ENCODE measurements around the gene MCRIP2.

Gene MCRIP2

DNA sequence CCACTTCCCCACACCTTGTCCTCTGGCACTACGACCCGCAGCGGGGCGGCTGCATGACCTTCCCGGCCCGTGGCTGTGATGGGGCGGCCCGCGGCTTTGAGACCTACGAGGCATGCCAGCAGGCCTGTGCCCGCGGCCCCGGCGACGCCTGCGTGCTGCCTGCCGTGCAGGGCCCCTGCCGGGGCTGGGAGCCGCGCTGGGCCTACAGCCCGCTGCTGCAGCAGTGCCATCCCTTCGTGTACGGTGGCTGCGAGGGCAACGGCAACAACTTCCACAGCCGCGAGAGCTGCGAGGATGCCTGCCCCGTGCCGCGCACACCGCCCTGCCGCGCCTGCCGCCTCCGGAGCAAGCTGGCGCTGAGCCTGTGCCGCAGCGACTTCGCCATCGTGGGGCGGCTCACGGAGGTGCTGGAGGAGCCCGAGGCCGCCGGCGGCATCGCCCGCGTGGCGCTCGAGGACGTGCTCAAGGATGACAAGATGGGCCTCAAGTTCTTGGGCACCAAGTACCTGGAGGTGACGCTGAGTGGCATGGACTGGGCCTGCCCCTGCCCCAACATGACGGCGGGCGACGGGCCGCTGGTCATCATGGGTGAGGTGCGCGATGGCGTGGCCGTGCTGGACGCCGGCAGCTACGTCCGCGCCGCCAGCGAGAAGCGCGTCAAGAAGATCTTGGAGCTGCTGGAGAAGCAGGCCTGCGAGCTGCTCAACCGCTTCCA lies 8.1 kb upstream of the MCRIP2 start:
- no peak for DNase-seq

DNA sequence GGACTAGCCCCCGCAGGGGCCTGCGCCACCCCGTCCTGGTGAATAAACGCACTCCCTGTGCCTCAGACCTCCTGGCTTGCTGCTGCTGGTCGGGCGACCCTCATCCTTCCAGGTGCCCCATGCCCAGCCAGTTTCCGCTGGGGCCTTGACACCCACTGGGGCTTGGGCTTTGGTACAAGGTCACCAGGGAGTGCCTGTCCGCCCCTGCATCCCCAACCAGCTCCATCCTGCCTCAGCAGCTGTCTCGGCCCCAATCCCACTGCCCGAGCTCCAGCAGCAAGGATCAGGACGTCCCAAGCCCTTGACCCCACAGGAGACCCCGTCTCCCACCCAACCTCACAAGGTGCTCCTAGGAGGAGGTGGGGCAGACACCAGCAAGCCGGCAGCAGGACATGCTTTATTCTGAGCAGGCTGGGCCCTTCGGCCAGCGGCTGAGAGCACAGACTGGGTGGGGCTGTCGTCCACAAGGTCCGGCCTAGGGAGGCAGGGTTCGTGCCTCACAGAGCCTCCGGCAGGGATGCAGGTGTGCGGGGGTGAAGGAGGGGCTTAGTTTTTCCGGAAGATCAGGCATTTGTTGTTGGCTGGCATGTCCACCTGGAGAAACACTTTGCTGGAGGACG lies 7.5 kb upstream of the MCRIP2 start:
- DNase-seq: no peak

DNA sequence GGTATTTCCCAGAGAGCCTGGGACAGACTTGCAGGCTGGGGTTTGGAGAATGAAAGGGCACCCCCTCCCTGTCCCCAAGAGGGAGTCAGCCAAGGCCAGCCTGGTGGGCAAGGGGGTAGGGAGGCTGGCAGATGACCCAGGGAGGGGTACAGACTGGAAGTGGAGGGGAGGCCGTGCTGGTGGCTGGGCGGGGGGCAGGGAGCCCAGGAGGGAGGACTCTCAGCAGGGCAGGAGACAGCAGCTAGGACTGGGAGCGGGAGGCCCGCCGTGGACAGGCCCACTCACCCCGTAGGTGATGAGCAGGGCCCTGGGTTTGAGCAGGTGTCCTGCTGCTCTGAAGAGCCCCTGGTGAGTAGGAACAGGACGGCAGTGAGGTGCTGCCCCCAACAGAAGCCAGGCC lies 6.6 kb upstream of the MCRIP2 start:
- no peak for DNase-seq

DNA sequence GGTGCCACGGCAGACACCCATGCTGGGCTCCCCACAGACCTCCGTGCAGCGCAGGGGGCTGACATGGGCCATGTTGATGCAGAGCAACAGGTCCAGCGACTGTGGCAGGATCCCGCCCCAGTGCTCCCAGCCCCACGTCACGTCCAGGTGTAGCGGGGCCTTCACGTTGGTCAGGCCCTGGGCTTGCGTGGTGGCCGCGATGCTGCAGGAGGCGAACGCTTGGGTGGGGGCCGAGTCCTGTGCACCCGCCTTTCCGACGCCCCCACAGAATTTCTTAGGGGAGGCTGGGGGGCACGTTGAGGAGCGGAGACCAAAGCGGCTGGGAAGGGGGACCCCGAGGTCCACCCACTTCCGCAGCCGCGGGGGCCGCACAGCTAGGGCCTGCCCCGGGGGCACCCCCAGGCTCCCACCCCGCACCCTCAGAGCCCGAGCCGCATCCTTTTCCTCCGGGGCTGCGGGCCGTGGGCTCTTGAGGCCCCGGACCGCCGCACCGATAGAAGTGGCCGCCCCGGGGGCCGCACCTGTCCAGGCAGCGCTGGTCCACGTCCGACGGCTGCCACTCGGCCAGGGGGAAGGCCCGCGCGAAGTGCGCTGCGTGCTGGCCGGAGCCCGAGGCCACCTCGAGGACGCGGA lies 5.9 kb upstream of the MCRIP2 start:
- no peak for DNase-seq

DNA sequence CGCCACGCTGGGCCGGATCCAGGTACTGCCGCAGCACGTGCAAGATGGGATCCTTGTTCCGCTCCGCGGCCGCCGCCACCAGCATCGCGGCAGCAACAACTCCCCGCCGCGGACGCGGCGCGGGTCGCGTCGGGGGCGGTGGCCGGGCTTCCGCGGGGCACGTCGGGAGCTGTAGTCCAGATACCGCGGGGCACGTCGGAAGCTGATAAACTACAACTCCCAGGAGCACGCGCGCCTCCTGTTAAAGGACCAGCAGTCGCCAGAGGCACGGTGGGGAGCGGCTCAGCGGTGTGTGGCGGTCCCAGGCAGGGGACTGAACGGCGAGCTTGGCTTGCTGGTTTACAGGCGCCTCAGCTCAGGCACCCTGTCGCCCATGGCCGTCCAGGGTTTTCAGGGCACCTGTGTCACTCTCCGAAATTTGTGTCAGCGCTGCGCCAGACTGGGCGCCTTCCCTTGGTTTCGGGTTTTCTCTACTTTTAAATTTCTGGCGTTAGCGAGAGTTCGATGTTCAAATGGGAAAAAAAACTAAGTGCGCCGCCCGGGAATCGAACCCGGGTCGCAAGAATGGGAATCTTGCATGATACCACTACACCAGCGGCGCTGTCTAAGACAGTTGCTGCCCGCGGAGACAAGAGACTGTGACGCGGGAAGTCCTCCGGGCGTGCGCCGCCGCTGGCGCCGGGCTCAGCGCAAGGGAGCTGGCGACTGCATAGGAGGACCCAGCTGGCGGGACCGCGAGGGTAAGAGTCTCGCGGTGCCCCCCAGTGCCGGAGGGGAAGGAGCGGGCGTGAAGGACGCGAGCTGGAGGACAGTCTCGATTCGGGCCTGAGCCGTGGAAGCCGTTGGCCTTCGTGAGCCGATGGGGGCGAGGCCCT lies 5.2 kb upstream of the MCRIP2 start, which contains the start of gene METTL26:
TSS of gene METTL26 (minus strand) at position 100 of the 875 bp plus-strand sequence. CDS start at position 85, 15 bp downstream.
- peak; percentile 93 for DNase-seq

DNA sequence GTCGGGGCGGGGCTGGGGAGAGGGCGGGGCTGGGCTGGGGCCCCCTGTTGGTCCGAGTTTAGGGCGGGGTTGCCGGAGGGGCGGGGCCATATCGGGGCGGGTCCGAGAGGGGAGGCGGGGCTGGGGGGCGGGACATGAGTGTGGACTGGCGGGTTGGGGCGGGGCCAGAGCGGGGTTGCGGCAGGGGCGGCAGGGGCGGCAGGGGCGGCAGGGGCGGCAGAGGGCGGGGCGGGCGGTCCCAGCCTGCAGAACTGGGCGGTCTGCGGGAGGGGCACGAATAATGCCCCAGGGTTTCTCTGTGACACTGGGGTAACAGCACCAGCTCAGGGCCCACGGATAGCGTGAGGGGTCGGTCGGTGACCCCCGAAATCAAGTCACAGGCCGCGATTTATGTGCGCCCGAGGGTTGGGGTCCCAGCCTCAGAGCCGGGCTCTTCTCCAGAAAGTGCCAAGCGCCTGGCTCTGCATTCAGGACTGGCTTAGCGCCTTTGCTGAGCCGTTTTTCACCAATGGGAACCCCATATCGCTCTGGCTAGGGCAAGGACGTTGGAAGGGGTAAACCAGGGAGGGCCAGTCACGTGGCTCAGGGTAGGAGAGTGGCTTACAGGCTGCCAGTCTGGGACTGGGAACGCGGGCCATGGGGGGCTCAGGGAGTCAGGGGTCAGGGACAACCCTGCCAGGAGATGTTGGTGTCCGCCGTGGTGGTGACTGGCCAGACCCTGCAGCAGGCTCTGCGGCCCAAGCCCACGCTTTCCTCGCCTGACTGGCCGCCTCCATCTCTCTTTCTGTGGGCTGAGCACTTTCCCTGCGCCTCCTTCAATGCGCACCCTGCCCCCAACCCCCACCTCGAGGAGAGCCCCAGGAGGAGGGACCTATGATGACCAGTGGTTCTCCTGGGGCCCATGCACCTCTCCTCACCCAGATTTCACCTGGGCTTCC lies 4.3 kb upstream of the MCRIP2 start:
- peak; percentile 88 for DNase-seq

DNA sequence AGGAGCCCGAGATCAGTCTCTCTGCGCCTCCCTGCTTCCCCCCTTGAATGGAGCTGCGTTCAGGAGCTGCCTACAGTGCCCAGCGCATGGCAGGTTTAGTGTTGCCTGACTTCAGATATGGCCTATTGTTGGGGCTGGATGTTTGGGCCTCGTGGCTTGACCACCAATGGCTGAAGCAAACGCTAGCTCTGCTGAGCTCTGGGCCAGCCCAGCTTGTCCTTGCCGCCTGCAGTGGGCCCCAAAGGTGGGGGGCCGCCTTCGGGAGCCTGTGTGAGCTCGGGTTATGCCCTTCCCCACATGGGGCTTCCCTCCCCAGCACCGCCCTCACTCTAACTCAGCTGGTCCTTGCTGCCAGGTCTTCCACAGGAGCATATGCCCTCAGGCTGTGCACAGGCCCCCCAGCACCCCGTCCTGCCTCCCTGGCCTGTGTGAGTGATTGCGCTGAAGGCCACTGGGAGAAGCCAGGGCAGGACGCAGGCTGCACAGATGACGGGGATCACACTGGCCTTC lies 3.5 kb upstream of the MCRIP2 start:
- no peak for DNase-seq

DNA sequence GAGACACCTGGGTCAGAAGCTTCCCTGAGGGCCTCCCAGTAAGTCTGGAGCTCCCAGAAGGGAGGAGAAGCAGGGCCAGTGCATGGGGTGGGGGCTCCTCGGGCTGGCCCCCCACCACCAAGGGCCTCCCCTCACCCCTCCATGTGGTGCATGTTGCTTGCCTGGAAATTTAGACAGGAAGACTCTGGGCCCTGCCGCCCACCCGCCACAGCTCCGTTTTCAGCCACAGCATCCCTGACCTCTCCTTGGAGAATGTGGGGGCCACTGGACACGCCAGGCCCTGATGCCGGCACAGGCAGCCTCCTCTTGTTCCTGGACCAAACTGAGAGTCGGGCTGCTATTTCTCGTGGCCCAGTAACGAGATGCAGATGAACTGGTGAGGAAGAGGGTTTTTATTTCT lies 2.8 kb upstream of the MCRIP2 start:
- DNase-seq: no peak

DNA sequence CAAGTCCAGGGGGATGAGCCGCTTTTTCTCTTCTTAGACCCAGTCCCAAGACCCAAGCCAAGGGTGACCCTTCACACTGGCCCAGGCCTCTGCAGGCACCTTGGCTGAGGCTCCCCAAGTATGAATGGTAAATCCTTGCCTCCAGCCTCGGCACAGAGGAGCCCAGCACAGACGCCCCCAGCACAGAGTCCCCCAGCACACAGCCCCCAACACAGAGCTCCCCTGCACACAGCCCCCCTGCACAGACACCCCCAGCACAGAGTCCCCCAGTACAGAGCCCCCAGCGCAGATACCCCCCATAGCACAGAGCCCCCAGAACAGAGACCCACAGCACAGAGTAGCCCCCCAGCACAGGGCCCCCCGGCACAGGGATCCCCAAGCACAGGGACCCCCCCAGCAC lies 1.0 kb upstream of the MCRIP2 start:
- no peak for DNase-seq

DNA sequence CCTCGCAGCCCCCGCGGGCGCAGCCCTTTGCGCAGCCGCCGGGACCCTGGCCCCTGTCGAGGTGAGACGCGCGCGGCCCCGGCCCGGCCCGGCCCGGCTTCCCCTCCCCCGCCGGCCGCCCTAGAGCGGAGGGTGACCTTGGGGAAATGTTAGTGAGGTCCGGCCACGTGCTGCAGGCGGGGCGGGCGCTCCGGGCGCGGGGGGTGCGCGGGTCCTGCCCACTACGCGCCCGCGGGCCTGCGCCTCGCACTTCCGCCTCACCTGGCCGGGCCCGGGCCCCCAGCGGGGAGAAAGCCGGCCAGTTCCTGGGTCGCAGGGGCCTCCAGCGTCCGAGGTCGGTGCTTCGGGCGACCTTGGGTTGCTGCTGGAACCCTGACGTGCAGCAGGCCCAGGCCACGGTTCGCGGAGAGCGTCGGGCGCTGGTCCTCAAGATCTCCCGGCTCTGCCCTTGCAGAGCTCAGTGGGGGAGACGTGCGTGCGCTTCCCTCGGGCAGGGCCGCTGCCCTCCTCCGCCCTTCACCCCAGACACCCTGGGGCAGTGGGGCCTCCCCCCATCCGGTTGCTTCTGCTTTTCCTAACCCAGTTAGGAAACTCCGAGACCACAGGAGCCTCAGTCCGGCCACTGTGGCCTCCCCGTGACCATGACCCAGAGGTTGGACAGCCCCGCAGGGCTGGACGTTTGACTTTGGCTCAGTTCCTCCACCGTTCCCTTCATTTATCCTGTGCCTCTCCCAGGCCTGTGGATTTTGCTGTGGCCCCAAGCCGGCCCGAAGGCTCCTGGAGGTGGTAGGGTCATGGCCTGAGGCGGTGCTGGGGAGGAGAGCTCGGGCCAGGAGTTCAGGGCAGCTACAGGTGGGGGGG lies 791 bp downstream of the MCRIP2 start:
- DNase-seq: no peak

DNA sequence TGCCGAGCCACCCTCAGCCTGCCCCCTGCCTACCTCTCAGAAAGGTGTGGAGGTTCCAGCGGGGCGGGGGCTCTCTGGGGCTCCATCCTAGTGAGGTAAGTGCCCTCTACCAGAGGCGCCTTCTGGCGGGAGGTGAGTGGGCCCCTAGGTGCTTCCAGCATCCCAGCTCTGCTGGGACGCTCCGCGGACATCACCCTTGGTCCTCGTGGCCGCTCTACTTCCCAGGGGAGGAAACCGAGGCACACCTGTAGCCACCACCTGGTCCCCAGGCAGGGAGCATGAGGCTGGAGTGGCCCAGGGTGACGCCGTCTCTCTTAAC lies 1.4 kb downstream of the MCRIP2 start:
- DNase-seq: no peak

DNA sequence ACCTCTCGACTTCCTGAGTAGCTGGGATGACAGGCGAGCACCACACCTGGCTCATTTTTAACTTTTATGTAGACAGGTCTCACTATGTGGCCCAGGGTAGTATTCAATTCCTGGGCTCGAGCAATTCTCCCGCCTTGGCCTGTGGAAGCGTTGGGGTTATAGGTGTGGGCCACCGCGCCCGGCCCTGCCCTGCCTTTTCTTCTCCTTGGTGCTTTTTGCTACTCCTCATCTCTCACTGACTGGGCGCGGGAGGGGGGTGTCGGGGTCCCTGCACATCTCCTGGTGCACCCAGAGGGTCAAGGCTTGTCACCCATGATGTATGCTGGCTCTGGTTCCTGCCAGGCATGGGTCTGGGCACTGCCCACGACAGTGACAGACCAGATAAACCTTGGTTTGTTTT lies 2.9 kb downstream of the MCRIP2 start:
- no peak for DNase-seq

DNA sequence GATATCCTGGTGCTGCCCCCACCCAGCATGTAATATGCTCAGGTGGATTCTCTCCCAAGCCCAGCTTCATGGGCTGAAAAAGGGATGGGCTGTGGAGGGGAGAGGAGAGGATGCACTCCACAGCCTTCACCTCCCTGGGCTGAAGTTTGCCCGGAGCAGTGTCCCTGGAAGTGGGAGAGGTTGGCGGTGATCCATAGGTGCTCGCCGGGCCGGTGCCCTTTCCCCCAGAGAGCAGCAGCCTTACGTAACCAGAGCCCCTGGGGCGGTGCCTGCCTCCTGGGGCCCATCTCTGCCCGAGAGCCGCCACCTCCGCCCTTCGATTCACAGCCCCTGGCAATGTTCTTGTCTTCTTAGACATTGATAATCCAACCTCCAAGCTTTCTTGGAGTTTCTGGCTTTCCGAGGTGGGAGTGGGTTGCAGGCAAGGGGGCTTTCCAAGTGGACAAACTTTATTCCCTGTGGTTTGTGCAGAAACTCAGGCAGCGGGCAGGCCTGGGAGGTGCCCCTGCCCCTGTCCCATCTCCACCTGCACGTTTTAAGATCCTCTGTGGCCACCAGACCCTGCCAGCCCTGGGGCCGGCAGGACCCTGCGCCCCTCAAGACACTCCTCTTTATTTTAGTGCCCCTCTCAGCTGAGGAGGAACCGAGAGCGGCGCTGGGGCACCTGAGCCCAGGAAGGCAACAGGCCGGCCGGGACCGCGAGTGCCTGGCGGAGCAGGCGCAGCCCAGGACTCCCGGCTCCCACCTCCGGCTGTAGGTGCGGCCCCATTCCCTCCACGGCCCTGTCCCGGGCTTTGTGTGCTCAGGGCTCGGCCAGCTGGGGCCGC lies 4.4 kb downstream of the MCRIP2 start:
- no peak for DNase-seq

DNA sequence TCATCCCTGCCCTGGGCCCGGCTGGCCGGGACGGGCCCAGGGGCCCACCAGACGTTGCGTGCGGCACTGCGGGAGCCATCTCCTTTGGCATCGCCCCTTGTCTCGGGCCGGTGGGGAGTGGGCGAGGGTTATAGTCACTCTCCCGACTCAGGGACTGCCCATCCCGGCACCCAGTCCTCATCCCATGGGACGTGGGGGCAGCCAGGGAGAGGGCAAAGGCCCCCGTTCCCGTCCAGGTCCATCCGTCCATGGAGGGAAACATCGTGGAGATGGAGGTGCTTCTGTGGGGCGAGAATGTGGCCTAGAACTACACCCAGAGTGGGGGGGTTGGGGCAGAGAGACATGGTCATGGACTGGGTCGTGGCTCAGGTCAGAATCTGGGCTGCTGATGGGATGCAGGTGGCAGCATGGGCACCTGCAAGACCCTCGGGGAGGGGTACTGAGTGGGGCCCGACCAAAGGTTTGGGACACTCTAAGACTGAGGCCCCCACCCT lies 5.1 kb downstream of the MCRIP2 start:
- DNase-seq: no peak

DNA sequence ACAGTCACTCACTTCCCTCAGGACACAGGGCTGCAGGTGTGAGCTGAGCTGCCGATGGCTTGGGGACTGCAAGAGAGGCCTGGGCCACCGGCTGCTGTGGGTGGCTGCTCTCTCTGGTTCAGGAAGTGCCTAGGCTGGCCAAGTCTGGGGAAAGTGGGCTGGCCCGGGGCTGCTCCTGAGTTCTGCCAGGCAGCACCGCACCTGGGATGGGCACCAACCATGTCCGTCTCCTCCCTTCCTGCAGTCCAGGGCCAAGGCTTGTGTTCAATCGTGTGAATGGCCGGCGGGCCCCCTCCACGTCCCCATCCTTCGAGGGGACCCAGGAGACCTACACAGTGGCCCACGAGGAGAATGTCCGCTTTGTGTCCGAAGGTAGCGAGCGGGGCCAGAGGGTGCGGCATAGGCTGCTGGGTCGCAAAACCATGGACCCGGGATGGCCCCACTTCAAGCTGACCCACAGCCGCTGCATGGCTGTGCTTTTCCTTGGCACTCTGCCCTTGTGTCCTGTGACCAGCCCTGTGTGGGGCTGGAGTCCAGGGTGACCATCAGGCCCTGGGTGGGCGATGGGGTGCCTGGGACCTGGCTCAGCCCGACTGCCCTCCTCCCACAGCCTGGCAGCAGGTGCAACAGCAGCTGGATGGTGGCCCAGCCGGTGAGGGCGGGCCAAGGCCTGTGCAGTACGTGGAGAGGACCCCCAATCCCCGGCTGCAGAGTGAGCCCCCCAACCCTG lies 5.7 kb downstream of the MCRIP2 start:
- no peak for DNase-seq

DNA sequence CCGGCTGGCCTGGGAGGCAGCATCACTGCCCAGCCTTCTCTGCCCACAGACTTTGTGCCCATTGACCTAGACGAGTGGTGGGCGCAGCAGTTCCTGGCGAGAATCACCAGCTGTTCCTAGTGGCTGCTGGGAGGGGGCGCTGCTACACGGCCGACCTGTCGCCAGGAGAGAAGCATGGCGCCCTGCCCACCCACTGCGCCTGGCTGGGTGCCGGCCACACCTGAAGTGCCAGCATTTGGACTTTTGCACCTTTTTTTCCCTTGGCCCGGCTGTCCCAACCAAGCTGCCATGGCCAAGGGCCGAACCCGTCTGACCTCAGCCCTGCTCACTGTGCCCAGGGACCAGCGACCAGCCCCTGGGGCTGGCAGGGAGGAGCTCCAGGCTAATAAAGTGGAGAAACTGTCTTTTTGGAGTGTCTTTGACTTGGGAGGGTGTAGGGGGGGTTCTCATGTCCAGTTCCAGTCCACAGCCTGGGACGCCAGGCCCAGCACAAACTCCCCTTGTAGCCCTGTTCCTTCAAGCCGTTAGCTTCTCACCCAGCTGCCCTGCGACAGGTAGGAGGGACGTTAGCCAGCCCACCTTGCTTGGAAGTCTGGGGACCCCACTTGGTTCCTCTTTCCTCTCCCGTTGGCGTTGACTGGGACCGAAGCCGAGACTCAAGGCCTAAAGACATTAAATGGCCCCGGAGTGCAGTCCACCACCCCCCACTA lies 6.6 kb downstream of the MCRIP2 start:
- peak; percentile 38 for DNase-seq

DNA sequence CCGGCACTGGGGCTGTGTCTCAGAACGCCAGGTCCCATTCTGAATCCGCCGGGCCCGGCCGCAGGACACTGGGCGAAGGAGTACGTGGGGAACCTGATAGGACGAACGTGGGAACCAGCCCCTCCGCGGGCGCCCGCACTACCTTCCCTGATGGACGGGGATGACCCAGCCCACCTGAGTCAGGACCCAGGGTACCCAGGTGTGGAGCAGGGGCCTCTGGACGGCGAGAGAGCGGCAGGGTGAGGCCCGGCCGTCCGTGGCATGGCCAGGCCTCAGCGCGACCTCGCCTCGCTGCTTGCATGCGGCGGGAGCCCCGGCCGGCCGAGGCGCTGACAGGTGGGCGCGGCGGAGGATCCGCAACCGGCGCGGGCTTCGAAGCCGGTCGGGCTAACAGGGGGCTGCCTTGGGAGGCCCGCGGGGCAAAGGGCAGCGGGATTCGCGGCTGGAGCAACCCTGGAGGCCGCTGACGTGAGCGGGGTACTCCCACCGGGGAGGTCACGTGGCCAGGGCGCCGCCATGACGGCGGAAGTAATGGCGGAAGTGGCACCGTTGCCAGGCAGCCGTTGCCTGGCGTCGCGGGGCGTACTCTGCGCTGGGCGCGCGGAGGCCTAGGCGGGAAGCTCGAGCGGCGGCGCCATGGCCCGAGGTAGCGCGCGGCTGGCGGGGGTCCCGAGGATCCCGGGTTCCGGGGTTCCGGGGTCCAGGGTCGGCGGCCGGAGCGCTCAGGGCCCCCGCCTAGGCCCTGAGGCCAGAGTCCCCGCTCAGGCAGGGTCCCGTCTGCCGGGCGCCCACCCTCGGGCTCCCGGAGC lies 7.4 kb downstream of the MCRIP2 start, which contains the start of gene WDR90:
TSS of gene WDR90 (plus strand) at position 585 of the 809 bp plus-strand sequence. CDS start at position 637, 52 bp downstream.
- peak; percentile 89 for DNase-seq

All from activated CD4-positive, alpha-beta T cell treated with anti-CD3 and anti-CD28 coated beads, Interleukin-2, amount 50 U/mL, for 1 hour (primary cell).